GM20431 (cell line): Measurements from ENCODE around the gene LIN7A.
"Not testable (repeated sequence)": the region's sequence is repeated elsewhere in the genome, so short reads cannot be mapped to it uniquely, and the experiment has no call there.

Experiments
- in situ Hi-C: fragments of 300-500 bp; cut with MseI, MboI; formaldehyde crosslinking; loops from one replicate; pipeline ENCODE4 v1.15.0; 2020; ENCODE audit warnings: low sequenced_read_pairs; ENCODE audit not compliant: unreplicated experiment

Gene LIN7A

GRCh38 chr12:80925983-80926382 is 11.8 kb downstream of the LIN7A start:
- in situ Hi-C loops, result loop anchor here (25.0 kb wide), 1 partner anchor 164 kb away; no protein-coding TSS in a partner anchor

DNA sequence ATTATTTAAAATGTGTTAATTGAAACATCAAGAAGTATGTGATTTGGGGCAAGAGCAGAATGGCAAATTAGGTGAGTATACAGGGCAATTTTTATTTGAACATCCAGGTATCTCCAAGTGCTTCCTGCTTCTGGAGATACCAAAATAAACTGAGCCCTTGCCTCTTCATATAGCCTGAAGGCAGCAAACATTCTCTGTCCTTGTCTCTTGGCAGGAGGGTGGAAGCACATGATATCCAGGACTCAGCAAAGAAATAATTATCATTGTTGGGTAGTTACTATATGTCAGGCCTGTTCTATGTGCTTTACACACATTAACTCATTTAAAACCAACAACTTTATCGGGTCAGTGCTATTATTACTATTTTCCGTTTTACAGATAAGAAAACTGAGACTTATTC is 12.5 kb downstream of the LIN7A start:
- in situ Hi-C loops, result loop anchor here (25.0 kb wide), 1 partner anchor 163 kb away; no protein-coding TSS in a partner anchor

DNA sequence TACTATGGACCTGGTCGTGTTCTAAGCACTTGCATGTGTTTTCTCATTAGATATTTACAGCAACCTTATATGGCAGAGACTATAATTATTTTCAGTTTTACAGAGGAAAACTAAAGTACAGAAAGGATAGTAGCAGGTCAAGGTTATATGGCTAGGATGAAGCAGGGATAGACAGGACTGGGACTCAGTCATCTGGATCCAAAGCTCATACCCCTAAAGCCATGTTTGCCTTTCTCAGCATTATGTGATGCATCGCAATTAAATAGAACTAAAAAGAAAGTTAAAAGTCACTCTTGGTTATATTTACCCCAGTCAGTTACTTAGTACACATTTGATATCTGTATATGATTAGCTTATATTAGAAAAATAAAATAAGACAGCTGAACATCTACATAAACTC is 13.3 kb downstream of the LIN7A start:
- in situ Hi-C loops, result no loop called here

- in situ Hi-C loops, result no loop called here
These were observed 17.7 kb downstream of the LIN7A start for GRCh38 chr12:80920006-80920405.

- in situ Hi-C loops, result no loop called here
These were observed 20.1 kb downstream of the LIN7A start for GRCh38 chr12:80917651-80918050.

GRCh38 chr12:80912901-80913770 is 24.6 kb downstream of the LIN7A start:
- in situ Hi-C loops, result no loop called here

DNA sequence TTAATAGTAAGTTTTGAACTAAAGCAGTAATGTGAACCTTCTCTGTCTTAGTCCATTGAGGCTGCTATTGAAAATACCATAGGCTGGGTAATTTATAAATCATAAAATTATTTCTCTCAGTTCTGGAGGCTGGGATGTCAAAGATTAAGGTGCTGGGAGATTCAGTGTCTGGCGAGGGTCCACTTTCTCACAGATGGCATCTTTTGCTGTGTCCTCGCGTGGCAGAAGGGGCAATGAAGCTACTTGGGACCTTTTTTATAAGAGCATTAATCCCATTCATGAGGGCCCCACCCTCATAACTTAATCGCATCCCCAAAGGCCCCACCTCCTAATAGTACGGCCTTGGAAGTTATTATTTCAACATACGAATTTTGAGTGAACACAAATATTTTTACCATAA is 28.4 kb downstream of the LIN7A start:
- in situ Hi-C loops, result no loop called here

DNA sequence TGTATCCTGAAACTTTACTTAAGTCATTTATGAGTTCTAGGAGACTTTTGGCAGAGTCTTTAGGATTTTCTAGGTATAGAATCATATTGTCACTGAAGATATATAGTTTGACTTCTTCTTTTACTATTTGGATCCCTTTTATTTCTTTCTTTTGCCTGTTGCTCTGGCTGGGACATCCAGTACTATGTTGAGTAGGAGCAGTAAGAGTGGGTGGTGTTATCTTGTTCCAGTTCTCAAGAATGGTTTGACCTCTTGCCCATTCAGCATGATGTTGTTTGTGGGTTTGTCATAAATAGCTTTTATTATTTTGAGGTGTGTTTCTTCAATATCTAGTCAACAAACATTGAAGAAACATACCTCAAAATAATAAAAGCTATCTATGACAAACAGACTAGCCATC is 35.0 kb downstream of the LIN7A start:
- in situ Hi-C loops, result no loop called here

- in situ Hi-C loops, result no loop called here
These were observed 36.1 kb downstream of the LIN7A start for GRCh38 chr12:80901661-80902060.

DNA sequence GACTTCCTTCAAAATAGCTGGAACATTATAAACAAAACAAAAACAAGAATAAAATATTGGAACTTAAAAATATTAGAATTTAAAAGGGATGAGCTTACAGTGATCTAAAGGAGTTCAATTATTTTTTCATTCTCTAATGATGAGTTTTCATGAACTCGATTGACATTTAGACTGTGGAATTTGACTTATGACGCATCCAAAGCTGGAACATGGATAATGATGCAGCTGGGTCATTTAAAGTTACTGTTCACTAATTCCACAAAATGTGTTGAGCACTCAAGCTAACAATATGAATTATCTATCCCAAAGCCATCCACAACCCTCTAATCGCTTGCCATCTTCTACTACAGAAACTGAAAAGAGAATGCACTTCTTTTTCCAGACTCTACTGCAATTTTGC is 42.5 kb downstream of the LIN7A start:
- in situ Hi-C loops, result no loop called here

- in situ Hi-C loops, result no loop called here
These were observed 43.6 kb downstream of the LIN7A start for GRCh38 chr12:80894179-80894578.

GRCh38 chr12:80892597-80893445 is 44.9 kb downstream of the LIN7A start:
- in situ Hi-C loops, result no loop called here

- in situ Hi-C loops, result no loop called here
These were observed 53.1 kb downstream of the LIN7A start for GRCh38 chr12:80884651-80885050.

DNA sequence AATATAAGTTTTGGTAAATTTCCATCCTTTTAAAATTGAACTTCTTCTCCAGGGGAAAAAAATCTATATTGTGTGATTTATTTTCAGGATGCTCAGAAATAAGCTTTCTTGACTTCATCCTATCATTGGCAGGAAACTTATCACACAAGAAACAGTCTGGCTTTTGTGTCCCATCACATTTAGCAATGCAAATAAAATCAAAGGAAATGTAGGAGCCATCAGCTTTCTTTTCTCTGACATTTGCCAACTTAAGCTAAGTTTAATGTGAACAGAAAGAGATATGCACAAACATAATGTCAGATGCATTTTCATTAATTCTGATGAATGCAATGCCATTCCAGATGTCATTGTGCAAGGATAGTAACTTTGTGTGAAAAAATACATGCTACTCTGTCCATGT is 56.6 kb downstream of the LIN7A start:
- in situ Hi-C loops, result no loop called here

DNA sequence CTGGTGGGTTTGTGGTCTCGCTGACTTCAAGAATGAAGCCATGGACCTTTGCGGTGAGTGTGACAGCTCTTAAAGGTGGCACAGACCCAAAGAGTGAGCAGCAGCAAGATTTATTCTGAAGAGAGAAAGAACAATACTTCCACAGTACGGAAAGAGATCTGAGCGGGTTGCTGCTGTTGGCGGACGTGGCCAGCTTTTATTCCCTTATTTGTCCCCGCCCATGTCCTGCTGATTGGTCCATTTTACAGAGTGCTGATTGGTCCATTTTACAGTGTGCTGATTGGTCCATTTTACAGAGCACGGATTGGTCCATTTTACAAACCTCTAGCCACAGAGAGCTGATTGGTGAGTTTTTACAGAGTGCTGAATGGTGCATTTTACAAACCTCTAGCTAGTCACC is 59.3 kb downstream of the LIN7A start:
- in situ Hi-C loops, result not testable (repeated sequence)

GRCh38 chr12:80877721-80878265 is 59.9 kb downstream of the LIN7A start:
- in situ Hi-C loops, result no loop called here

GRCh38 chr12:80872053-80872452 is 65.7 kb downstream of the LIN7A start:
- in situ Hi-C loops, result no loop called here

DNA sequence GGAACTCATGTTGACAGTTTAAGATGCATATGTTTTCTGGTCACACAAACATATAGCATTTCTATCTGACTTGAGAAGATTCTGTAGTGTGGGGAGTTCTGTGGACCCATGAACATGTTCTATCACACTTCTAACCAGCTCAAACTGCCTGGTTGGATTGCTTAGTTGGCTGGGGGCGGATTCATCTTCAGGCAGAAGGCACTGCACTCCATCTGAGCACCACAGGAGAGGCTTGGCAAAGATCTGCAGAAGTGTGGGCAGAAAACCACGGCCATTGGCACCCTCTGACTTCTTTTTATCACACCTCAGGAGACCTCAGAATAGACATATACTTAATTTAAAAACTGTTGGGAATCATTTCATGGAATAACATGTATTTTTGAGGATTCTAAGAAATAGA is 68.5 kb downstream of the LIN7A start:
- in situ Hi-C loops, result no loop called here

DNA sequence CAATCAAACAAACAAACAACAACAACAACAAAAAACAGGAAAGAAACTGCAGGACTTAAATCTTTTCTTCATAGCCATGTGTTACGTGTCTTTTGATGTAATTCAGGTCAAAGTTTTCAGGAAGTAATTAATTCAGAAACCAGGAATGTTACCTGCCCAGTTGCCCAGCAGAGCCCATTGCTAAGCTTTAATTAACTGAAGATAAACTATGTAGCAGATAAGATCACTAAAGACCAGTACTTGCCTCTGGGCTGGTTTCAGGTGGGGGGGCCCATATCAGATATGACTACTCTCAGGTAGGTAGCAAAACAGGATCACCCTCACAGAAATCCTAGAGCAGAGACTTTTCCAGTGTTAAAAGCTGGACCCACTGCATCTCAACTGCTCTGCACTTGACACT is 69.2 kb downstream of the LIN7A start:
- in situ Hi-C loops, result no loop called here

GRCh38 chr12:80867941-80868340 is 69.8 kb downstream of the LIN7A start:
- in situ Hi-C loops, result no loop called here
